Transverse colon (tissue), 4 donors: ENCODE measurements around the gene ADCY10.

Source experiments
- POLR2A ChIP-seq: fragments of 450-650 bp; IDR thresholded peaks from one replicate; pipeline ENCODE4 v1.6.1; 2016; ENCODE audit warnings: antibody characterized with exemption, mild to moderate bottlenecking, moderate library complexity
- POLR2AphosphoS5 ChIP-seq, 3 donors: sonication (generic); formaldehyde crosslinking; IDR thresholded peaks; one replicate each; pipeline ENCODE4 v1.6.1; 2016; ENCODE audit warnings: antibody characterized with exemption in 3 of 3
- TF ChIP-seq, protein P1 (sequence below), 5 experiments: fragments of 200-600 bp in 3 of 5; fragments of 450-650 bp in 2 of 5; sonication (generic) in 3 of 5; IDR thresholded peaks; 1 replicate in 2 of 5; 2 replicates in 3 of 5; pipeline ENCODE4 v1.5.1; 2016 to 2017; ENCODE audit warnings: antibody characterized with exemption in 5 of 5, inconsistent platforms in 3 of 5, mild to moderate bottlenecking in 2 of 5, moderate library complexity in 1 of 5

DNA sequence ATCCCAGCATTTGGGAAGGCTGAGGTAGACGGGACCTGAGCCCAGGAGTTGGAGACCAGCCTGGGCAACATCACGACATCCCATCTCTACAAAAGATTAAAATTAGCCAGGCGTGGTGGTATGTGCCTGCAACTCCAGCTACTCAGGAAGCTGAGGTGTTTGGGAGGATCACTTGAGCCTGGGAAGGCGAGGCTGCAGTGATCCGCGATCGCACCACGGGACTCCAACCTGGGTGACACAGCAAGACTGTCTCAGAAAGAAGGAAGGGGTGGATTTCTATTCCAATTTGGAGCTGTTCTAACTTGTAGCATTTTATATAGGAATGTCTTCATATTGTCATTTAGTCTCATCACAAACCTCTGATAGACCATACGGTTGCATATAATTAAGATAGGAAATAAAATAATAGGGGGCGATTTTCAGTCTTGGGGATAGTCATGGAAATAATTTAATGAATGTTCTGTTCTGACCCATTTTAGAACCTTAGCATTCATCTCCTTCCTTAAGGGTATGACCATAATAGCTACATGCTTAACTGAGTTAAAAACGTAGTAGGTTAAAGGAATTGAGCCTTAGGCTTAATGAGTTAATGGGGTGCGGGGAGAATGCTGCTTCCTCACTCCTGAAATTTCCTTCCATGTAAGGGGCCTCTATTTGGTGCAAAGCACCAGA lies 93.1 kb downstream of the ADCY10 start:
- TF ChIP-seq, protein P1, sequence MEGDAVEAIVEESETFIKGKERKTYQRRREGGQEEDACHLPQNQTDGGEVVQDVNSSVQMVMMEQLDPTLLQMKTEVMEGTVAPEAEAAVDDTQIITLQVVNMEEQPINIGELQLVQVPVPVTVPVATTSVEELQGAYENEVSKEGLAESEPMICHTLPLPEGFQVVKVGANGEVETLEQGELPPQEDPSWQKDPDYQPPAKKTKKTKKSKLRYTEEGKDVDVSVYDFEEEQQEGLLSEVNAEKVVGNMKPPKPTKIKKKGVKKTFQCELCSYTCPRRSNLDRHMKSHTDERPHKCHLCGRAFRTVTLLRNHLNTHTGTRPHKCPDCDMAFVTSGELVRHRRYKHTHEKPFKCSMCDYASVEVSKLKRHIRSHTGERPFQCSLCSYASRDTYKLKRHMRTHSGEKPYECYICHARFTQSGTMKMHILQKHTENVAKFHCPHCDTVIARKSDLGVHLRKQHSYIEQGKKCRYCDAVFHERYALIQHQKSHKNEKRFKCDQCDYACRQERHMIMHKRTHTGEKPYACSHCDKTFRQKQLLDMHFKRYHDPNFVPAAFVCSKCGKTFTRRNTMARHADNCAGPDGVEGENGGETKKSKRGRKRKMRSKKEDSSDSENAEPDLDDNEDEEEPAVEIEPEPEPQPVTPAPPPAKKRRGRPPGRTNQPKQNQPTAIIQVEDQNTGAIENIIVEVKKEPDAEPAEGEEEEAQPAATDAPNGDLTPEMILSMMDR (IDR thresholded peaks at IDR 0.05): no peak
- no peak for TF ChIP-seq POLR2A
- TF ChIP-seq POLR2AphosphoS5 (IDR thresholded peaks at IDR 0.05): no peak
